Type B pancreatic cell (in vitro differentiated cells): Measurements from ENCODE around the gene IFI16. TPM values are rescaled to one million over a fixed set of nuclear protein-coding genes. Genes with fewer than 3 reads are reported as not detected.

Experiments used
- DNase-seq: peaks from one replicate; pipeline ENCODE4 v3.0.0; 2021; ENCODE audit warnings: mixed read lengths; ENCODE audit not compliant: unreplicated experiment; ENCODE audit errors: extremely low spot score
- H3K27ac Mint-ChIP-seq: 2 replicates; pipeline ENCODE4 v1.8.0; 2021; ENCODE audit warnings: mild to moderate bottlenecking, mixed read lengths
- H3K27me3 Mint-ChIP-seq: 2 replicates; pipeline ENCODE4 v1.8.0; 2021; ENCODE audit warnings: mixed read lengths
- H3K36me3 Mint-ChIP-seq: 2 replicates; pipeline ENCODE4 v1.8.0; 2021; ENCODE audit warnings: mixed read lengths
- H3K4me1 Mint-ChIP-seq: one replicate; pipeline ENCODE4 v1.8.0; 2021; ENCODE audit warnings: mixed read lengths; ENCODE audit not compliant: unreplicated experiment
- H3K4me3 Mint-ChIP-seq: 2 replicates; pipeline ENCODE4 v1.8.0; 2021; ENCODE audit warnings: mild to moderate bottlenecking, mixed read lengths
- H3K9me3 Mint-ChIP-seq: 2 replicates; pipeline ENCODE4 v1.8.0; 2021; ENCODE audit warnings: mixed read lengths
- total RNA-seq: library from RNA; stranded (reverse); gene quantifications from 2 replicates; pipeline ENCODE4 v1.2.1, GENCODE V29; 2021; ENCODE audit warnings: low replicate concordance
- TF ChIP-seq, protein P1 (sequence below): fragments of 200-600 bp; sonication (generic); conservative IDR thresholded peaks from 2 replicates; pipeline ENCODE4 v1.5.0; 2021; ENCODE audit warnings: antibody characterized with exemption, mild to moderate bottlenecking

IFI16 gene
- total RNA-seq, 1 donor from 2014 or later = 20.9 TPM

DNA sequence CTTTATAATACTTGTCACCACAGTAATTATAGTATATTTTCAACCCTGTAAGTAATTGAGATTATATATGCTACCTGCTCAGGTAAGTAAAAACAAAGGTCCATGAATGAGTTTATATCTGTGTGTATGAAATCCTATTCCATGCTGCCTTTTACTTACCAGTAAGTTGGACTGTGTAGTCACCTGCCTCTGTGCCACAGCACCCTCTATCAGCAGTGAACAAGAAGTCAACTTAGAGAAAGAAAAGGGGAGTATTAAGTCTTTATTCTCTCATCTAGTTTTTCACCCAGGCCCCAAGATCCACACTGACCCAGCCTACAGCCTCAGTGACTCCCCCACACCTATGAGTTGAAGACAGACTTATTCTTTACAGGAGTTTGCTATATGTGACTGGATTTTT, 36.9 kb upstream of the IFI16 start:
- no peaks in the 10 kb centered on the region for H3K4me1 Mint-ChIP-seq
- H3K27ac Mint-ChIP-seq = no peak overlapping the region
- H3K4me3 Mint-ChIP-seq = no peak overlapping the region
- H3K9me3 Mint-ChIP-seq = no peaks in the 10 kb centered on the region
- no peak for DNase-seq
- peaks cover 6% of the 10 kb centered on the region for H3K27me3 Mint-ChIP-seq
- no peaks in the 10 kb centered on the region for H3K36me3 Mint-ChIP-seq
- TF ChIP-seq, protein P1, sequence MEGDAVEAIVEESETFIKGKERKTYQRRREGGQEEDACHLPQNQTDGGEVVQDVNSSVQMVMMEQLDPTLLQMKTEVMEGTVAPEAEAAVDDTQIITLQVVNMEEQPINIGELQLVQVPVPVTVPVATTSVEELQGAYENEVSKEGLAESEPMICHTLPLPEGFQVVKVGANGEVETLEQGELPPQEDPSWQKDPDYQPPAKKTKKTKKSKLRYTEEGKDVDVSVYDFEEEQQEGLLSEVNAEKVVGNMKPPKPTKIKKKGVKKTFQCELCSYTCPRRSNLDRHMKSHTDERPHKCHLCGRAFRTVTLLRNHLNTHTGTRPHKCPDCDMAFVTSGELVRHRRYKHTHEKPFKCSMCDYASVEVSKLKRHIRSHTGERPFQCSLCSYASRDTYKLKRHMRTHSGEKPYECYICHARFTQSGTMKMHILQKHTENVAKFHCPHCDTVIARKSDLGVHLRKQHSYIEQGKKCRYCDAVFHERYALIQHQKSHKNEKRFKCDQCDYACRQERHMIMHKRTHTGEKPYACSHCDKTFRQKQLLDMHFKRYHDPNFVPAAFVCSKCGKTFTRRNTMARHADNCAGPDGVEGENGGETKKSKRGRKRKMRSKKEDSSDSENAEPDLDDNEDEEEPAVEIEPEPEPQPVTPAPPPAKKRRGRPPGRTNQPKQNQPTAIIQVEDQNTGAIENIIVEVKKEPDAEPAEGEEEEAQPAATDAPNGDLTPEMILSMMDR = no peak

DNA sequence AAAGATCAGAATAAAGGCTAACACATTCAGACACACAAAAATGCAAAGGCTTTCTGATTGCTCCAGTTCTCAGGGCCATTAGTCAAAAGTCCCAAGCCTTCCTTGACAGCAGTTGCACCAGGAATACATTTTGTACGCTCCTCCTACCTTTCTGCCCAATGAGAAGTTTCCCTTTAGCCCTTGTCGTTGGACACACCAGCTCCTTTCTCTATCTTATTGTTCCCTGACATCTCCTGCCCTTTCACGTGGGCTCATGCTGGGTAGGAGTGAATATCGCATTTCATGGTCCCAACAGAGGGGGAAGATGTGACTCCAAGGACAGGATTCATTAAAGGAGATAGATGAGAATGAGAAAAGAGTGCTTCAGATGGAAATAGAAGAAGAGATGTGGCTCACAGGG, 33.5 kb upstream of the IFI16 start:
- Mint-ChIP-seq H3K4me1 (no peaks in the 10 kb centered on the region), H3K27me3 (peaks cover 6% of the 10 kb centered on the region), H3K36me3 (no peaks in the 10 kb centered on the region), H3K4me3 (no peak overlapping the region), H3K9me3 (no peaks in the 10 kb centered on the region), H3K27ac (no peak overlapping the region)
- TF ChIP-seq, protein P1 = no peak
- DNase-seq = no peak

DNA sequence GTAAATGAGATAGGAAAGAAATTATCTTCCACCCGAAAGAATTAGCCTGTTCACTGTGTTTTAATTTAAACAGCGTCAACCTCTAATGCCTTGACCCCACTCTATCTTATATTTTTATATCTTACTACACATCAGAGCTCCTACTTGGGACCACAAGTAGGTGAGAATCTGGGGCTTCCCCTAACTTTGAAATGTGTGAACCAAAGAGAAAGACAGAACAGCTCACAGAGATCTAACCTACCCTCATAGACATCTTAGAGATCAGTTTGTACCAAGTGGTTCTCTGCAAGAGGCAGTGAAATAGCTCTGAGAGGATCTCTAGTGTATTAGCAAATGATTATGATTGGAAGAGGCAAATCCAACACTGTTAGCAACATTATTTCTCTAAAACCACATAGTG, 31.0 kb upstream of the IFI16 start:
- Mint-ChIP-seq H3K27ac (no peak overlapping the region), H3K4me3 (no peak overlapping the region), H3K27me3 (no peaks in the 10 kb centered on the region), H3K4me1 (no peaks in the 10 kb centered on the region), H3K36me3 (no peaks in the 10 kb centered on the region), H3K9me3 (peaks cover 4% of the 10 kb centered on the region)
- DNase-seq = no peak
- TF ChIP-seq, protein P1 = no peak

DNA sequence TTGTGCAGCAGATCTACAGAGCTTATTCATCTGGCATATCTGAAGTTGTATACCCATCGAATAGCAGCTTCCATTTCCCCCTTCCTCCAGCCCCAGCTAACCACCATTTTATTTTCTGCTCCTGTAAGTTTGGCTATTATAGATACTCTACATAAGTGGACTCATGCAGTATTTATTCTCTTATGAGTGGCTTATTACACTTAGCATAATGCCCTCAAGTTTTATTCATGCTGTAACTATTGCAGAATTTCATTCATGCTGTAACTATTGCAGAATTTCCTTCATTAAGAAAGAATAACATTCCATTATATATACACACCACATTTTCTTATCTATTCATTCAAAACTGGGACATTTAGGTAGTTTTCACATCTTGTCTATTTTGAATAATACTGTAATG, 30.5 kb upstream of the IFI16 start:
- TF ChIP-seq, protein P1 = no peak
- Mint-ChIP-seq H3K9me3 (peaks cover 4% of the 10 kb centered on the region), H3K27me3 (no peaks in the 10 kb centered on the region), H3K36me3 (no peaks in the 10 kb centered on the region), H3K4me1 (no peaks in the 10 kb centered on the region), H3K4me3 (no peak overlapping the region), H3K27ac (no peak overlapping the region)
- DNase-seq = no peak

DNA sequence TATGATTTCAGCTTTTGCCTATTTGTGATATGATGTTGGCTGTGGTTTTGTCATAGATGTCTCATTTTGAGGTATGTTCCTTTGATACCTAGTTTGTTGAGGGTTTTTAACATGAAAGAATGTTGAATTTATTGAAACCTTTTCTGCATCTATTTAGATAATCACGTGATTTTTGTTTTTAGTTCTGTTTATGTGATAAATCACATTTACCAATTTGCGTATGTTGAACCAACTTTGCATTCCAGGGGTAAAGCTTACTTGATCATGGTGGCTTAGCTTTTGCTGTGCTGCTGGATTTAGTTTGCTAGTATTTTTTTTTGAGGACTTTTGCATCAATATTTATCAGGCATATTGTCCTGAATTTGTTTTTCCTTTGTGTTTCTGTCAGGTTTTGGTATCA, 26.5 kb upstream of the IFI16 start:
- peaks cover 1% of the 10 kb centered on the region for H3K27me3 Mint-ChIP-seq
- H3K4me3 Mint-ChIP-seq = no peak overlapping the region
- TF ChIP-seq, protein P1 = no peak

DNA sequence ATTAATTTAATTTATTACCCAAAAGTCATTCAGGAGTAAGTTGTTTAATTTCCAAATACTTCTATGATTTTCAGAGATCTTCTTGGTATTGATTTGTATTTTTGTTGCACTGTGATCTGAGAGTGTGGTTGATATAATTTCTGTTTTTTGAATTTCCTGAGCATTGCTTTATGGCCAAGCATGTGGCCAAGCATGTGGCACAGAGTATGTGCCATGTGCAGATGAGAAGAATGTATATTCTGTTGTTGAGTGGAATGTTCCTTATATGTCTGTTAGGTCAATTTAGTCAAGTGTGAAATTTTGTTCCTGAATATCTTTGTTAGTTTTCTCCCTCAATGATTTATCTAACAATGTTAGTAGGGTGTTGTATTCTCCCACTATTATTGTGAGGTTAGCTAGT, 25.3 kb upstream of the IFI16 start:
- no peak for DNase-seq
- no peaks in the 10 kb centered on the region for H3K4me1 Mint-ChIP-seq
- peaks cover 4% of the 10 kb centered on the region for H3K27me3 Mint-ChIP-seq
- TF ChIP-seq, protein P1 = no peak
- H3K4me3 Mint-ChIP-seq = no peak overlapping the region
- H3K9me3 Mint-ChIP-seq = peaks cover 4% of the 10 kb centered on the region
- H3K27ac Mint-ChIP-seq = no peak overlapping the region
- no peaks in the 10 kb centered on the region for H3K36me3 Mint-ChIP-seq

More for the DNA sequence above, 26.5 kb upstream of the IFI16 start:
- no peaks in the 10 kb centered on the region for H3K4me1 Mint-ChIP-seq
- H3K9me3 Mint-ChIP-seq = peaks cover 4% of the 10 kb centered on the region
- no peaks in the 10 kb centered on the region for H3K36me3 Mint-ChIP-seq
- no peak for DNase-seq
- H3K27ac Mint-ChIP-seq = no peak overlapping the region
